GM18909 (cell line): ENCODE data around the gene ARHGAP4.

Experiments used
- ATAC-seq: cut with Tn5 transposase; IDR thresholded peaks from one replicate; pipeline ENCODE4 v1.9.1; 2021; ENCODE audit warnings: mild to moderate bottlenecking; ENCODE audit not compliant: unreplicated experiment, poor library complexity

ARHGAP4 gene

DNA sequence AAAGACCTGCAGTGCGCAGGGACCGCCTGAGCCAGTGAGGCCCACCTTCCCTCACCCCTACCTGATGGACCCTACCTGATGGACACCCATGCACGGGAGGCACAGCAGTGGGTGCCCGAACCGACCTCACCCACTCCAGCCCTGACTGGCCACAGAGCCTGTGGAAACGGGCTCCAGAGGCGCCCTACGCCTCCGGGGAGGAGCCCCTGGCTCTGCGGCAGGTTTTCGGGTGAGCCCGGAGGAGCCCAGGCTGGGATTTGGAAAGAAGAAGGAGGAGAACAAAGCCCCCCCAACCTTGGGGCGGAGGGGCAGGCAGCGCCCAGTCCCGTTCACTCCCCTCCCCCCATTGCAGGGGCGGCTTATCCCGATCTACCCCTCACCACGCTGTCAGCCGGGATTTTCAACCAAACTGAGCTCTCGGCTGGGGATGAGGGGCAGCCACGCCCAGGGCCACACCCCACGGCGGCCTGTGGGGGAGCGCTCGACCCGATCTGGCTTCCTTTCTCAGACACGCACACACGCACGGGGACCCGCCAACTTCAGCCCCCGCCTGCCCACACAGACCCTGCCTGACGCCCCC is 40.8 kb downstream of the ARHGAP4 start:
- no peak for ATAC-seq

DNA sequence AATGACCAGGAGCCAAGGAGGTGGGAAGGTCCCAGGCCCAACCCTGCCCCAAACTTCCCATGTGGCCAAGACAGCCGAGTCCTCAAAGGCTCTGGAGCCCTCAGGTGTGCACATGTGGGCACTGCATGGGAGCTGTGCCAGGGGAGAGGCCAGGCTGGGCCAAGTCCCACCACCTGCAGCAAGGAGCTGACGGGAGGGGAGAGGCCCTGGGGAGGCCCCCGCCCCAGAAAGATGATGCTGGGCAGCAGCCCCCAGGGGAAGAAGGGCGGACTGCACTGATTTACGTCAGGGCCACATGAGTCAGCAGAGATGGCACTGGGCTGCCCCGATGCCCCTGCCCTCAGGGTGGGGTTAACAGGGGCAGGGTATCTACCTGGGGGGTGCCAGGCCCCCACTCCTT is 41.5 kb downstream of the ARHGAP4 start:
- no peak for ATAC-seq

DNA sequence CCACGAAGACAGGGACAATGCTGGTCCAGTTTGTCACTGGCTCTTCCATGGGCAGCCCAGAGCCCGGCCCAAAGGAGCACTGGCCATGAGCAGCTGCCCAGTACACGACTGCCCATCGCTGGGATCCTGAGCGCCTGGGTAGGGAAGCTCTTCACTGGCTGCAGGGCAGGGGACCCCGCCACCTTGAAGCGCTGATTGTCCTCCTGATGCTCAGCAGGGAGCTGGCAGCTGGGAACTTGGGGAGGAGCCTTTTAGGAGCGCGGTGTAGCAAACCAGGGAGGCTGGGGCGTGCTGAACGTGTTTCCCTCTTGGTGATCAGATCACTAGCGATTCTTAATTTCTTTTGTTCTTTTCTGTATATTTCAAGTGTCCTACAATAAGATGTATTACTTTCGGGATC is 41.9 kb downstream of the ARHGAP4 start:
- no peak for ATAC-seq

DNA sequence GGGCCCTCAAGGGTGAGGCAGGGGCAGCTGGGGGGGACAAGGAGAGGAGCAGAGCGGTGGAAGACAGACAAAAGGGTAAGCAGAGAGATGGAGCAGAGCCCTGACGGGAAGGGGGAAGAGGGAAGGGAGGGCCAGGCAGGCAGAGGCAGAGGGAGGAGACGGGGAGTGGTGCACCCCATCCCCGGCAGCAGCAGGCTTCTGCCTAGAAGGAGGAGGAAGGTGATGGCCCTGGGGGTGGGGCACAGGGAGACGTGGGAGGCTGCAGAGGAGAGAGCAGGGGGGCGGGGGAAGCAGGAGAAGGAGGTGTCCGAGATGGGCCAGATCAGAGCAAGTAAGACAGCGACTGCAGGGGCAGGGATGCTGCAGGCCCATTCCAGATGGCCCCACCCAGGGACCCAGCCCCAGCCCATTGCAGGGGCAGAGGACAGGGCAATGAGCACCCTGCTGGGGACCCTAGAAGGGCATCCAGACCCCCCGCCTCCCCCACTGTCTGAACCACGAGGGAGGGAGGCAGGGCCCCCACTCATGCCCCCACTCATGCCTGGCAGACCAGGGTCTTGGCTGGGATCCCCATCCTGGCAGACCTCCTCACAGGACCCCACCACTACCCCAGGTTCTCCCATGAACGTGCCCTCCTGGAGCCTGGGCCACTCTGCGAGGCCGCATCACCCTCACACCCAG is 42.8 kb downstream of the ARHGAP4 start:
- no peak for ATAC-seq

DNA sequence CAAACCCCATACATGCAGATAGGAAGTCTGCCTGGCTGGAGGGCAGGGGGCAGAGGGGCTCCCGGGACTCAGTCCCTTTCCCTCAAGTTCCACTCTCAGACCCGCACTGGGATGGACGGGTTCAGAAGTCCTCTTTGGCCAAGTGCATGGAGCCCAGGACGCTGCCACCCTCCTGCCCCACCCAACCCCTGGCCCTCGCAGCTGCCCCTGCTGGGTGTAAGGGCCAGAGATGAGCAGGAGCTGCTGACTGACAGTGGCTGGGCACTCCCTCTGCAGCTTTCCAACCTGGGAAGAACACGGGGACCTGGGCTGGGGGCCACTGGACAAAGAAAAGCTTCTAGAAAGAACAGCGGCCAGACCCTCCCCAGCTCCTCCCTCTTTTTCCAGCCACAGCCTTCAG is 43.5 kb downstream of the ARHGAP4 start:
- no peak for ATAC-seq

DNA sequence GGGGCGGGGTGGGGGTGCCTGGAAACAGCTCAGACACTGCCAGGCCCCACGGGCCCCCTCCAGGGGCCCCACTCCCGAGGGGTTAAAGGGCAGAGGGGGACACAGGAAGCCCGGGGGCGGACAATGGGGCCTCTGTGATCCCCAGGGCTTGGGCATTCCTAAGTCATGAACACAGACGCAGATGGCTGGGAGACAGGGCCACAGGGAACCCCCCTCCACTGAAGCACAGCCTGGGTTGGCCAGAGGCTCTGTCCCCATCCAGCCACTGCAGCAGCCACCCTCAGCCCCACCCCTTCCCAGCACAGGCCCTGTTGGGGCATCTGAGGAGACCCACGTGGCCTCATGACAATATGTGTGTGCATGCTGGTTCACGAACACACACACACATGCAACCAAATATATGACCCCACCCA is 44.0 kb downstream of the ARHGAP4 start:
- ATAC-seq: no peak

DNA sequence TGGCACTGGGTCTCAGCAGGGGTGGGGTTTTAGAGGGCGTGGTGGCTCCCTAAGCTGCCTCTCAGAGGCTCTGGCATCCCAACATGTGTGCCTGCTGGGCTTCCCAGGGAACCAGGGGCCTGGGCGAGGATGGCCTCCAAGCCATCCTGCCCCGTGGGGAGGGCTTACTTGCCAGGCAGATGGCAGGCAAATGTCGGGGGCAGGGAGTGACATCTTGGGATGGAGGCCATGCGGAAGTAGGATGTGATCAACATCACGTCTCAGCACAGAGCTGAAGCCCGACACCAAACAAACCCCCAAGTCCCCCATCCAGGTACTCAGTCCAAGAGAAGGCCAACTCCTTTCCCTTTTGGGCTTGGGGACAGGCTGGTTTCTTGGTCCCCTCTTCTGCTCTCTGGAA is 44.8 kb downstream of the ARHGAP4 start:
- ATAC-seq: no peak

DNA sequence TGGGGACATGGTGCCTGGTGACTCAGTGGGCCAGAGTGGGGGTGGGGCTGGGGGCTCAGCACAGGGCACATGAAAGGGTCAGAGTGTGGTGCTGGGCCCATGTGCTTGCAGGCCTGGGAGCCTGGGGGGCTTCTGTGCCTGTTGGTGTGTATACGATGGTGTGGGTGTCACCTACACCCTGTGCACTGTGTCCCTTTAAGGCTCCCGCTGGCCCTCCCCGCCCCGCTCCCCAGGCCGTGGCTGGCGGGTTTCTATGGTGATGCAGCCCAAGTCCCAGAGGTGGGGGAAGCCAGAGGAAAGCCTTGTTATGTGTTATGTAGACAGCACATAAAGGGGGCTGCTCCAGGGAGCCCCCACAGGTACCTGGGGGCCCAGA is 45.6 kb downstream of the ARHGAP4 start:
- no peak for ATAC-seq

DNA sequence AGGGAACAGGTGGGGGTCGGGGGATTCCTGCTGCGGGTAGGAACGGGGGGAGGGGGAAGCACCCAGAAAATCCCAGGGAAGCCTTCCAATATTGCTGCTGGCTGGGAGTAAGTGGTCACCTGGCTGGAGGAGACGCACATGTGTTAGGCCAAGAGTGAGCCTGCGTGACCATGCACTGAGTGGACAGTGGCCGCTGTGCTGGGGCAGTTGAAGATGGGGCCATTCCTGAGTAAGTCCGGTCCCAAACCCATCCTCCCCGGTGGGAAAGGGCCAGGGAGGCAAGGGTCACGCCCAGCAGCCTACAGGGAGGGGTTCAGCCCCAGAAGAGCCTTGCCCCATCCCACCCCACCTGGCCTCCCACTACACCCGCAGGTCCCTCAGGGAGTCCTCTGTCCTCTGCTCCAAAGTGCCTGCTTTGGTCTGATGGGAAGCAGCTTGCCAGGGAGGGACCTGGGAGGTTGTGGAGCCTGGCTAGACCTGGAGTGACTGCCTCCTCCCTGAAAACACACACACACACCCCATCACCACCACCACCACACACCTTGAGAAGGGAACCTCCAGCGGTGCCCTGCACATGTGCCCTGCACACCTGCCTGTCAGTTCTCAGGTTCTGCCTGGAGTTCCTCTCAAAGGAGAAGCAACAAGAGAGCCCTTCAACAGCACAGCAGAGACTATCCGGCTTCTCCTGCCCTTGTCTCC is 46.2 kb downstream of the ARHGAP4 start:
- ATAC-seq: no peak

DNA sequence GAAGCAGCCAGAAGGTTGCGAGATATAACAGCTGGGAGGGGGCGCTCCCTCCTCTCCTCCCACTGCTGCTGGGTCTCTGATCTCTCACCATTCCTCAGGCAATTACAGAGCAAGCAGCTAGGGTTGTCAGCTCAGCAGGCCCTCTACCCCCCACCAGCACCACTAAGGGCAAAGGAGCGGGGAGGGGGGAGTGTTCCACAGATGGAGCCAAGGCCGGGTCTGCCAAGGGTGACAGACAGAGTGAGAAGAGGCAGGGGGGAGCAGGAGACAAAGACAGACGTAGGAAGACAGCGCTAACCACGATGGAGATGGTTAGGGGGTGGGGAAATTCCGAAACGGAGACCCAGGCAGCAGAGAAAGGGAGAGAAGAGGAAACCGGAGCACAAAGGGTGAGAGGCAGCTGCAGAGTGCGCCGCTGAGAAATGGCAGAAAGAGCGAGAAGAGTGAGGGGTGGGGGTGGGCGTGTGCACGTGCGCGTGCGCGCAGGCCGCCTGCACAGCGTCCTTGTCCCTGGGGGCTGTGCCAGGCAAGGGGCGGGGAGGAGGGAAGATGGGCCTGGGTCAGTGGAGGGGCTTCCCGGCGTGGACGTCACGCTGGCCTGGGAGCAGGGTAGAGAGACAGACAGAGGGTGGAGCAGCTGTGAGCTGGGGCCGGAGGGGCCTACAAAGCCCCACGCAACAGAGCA is 47.0 kb downstream of the ARHGAP4 start:
- no peak for ATAC-seq

DNA sequence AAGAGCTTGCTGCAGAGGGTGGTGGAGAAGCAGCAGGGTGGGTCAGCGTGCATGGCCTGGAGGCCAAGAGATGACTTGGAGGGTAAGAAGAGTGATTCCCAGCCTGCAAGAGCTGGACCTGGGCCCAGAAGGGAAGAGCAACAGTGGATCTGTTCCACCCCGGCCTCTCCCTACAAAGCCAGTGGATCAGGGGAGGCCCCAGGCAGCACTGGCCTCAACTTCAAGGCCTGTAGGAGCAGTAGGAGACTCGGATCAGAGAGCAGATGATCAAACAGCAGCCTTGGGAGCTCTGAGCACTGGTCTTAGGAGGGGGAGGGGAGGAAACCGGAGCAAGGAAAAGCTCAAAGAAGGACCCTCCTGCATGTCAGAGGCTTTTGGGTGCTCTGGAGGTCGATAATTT is 47.7 kb downstream of the ARHGAP4 start:
- no peak for ATAC-seq

DNA sequence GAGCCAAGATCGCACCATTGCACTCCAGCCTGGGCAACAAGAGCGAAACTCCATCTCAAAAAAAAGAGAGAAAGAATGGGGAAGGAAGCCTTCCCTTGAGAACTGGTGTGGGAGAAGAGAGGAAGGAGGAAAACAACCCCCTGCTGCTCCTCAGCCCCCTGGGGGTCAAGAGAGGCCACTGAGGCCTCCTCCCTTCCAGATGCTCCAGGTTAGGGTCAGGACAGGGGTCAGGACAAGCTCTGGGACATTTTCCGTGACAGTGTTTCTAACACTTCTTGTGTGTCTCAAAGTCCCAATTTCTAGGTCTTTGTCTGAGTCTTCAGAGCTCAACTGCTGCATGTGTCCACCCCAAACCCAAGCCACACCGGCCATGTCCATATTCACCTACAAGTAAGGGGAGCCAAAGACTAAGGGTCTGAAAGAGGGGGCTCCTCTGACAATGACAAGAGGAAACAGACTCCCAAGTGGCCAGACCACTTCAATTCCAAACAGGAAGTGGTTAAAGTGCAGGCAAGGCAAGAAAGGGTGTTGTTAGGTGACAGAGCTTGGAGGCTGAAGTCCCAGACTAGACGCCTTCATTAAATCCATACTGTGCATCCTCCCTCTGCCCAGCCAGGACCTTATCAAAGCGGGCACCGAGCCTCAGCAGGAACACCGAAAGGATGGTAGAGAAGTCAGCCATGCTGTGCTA is 48.3 kb downstream of the ARHGAP4 start:
- ATAC-seq: no peak

DNA sequence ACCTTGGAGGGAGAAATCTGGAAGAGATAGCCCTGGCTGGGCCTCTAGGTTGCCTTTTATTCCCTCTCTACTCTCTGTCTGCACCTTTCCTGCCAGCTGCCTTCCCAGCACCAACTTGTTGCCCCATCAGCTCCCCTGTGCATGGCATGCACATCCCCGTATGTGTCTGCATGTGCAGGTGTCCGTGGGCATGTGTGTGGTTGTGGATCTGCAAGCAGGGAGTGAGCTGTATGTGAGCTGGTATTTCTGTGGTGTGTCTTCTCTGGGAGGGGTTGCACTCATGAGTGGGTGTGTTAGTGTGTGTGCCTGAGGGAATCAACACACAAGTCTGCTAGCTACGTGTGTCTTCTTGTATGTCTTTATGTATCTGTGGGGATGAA is 50.0 kb downstream of the ARHGAP4 start:
- no peak for ATAC-seq

DNA sequence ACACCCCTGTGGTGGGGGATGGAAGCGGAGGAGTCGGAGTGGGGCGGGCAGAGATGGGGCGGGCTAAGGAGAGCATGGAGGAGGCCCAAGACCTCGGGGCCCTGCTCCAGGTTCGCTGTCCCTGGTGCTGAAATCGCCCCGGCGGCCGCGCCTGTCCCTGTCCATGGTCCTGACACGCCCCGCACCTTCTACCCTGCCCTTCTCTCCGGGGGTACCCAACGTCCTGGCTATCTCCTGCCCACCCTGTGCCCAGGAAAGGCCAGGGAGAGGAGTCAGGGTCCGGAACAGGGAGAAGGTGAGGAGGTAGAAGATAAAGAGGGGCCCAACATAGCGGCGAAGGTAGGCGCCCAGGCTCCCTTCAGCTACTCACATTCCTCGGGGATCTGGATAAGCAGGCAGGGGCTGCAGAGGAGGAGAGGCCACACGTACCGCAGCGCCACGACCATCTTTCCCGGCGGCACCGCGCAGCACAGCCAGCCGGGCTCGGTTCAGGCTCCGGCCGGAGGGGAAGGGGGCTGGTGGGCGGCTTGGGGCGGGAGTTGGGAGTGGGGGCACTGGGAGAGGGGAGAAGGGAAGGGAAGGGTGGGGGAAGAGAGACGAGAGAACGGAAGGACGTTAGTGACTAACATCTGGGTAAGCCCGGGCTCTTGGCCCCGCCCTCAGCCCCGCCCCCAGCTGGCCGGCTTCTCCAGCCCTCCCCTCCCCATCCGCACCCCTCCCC is 50.5 kb downstream of the ARHGAP4 start:
- ATAC-seq: no peak

DNA sequence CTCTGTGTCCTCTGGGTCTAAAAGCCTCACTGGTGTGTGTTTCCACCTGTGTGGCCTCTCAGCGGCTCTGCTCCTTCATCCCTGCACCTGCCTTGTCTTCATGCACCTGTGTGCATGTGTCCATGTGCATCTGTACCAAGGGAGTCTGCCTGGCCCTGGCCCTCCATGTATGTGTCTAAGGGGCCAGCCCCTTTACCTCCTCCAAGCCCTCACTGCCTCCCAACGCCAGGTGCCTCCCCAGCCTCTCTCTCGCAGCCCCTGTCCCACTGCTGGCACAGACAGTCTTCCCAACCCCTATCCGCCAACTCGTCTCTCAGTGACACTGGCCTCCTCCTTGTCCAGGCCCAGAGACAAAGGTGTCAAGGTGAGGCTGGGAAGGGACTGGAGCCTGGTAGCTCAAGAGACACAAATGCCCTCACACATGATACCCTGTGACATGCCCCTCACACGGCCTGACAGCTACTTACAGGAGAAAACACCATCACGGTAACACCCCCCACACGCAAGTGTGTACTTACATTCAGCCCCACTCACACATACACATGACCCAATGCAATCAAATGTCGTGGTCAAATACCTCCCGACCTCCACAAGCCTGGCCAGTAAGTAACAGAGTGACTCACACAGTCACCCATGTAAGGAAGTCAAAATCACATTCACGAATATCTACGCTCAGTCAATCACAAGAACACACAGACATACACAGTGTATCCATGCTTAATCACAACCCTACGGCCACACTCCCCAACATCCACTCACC is 51.5 kb downstream of the ARHGAP4 start:
- ATAC-seq: no peak

DNA sequence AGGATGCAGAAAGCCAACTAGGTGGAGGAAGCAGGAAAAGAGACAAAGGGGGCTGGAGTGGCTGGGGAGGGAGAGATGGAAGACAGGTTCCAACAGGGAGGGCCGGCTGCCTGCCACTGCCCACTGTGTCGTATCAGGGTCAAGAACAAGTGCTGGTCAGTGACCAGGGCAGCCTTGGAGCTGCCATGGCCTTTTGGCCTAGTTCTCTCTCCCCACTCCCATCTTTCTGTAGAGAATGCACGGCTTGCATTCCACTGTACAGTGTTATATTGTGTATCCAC is 52.0 kb downstream of the ARHGAP4 start:
- no peak for ATAC-seq

DNA sequence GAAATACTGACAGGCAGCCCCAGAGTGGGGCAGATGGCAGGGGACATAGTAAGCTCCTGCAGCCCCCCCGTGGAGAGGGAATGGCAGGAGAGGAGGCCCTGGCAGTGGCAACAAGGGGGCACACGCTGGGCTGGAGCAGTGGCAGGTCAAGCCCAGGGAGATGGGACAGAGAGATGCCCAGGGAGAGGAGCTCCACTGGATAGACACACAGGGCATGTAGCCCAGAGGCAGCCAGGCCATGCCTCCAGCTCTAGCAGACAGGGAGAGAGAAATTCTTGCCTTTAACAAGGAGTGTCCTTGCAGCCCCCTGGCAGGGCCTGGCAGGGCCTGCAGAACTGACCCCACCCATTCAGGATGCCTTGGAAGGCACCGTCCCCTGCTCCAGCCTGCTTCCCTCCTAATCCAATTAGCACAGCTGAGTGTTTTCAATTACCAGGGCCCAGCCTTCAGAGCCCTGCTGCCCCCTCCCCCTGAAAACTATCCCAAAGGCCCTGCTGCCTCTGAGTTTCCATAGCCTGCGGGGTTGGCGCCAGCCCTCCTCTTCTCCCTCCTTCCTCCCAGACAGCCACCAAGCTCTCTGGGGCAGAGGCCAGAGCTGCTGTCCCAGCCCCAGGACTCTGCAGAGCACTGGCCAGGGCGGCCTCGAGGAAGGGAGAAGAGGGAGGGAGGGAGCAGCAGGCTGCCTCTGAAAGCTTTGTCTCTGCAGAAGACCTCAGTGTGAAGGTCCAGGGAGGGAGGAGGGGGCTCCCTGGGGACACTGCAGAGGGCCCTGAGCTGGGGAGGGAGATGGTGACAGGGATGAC is 52.6 kb downstream of the ARHGAP4 start:
- no peak for ATAC-seq

DNA sequence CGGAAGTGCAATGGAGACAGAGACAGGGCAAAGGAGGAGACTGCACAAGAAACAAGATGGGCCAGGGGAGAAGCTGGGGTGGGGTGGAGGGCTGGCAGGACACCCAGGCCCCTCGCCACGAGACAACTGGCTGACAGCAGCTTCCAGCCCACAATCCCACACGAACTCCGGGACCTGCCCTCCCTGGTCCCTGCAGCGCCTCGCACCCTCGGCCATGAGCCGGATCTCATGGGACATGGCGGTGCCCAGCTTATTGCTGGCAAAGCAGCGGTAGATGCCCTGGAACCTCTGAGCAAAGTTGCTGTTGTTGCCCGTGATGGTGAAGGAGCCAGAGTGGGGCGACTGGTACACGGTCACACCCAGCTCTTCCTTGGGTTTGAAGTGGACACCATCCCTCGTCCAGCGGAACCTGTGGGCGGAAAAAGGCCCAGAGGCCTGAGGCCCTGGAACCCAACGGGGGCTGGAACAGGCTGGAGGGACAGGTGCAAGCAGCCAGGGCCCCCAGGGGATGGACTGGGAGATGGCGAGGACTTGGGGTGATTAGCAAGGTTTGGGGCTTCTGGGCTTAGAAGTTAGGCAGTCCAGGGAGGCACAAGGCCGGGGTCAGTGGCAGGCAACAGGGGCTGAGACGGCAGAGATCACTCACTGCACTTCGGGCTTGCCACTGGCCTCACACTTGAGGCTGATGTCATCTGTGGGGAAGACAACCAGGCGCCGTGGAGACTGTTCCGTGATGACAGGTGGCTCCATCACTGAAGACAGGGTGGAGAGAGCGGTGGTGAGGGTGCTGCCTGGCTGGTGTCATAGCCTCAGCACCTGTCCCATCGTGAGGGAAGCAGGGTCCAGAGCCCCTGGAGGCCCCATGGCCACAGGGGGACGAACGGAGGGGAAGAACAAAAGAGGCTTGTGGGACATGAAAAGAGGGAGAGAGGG is 53.9 kb downstream of the ARHGAP4 start:
- ATAC-seq: no peak
